Measurements from ENCODE around the gene ADAP2.

DNA sequence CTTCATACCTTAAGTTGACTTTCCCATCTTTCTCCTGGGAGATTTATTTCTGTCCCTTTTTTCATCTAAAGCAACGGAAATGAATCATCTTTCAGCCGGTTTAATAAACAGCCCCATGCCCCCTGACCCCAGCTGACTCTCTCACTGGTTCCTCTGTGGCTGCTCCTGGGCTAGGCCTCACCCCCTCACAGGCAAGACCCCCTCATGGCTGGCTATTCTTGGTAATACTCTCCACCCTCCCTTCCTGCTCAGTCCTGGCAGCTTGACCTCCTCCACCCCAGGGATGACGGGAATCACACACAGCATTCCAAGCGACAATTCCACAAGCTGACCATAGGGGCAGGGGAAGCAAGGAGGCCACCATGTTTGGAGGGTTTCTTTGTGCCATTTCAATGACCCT lies 1.5 kb upstream of the ADAP2 start:
- TF ChIP-seq GATA2 (IDR thresholded peaks at IDR 0.05; ENCODE audit: low read depth, low read length) (no peak), GATA3 (IDR thresholded peaks at IDR 0.05; ENCODE audit: low read depth, low read length) (no peak)
